GM18951 (cell line): ENCODE results near the gene ANKRD45.
"Not testable (repeated sequence)": the region's sequence is repeated elsewhere in the genome, so short reads cannot be mapped to it uniquely, and the experiment has no call there.

Source experiments
- POLR2A ChIP-seq: IDR thresholded peaks from 4 replicates; pipeline ENCODE4 v1.6.1; 2011; ENCODE audit warnings: mild to moderate bottlenecking; ENCODE audit not compliant: insufficient read length, insufficient read depth; ENCODE audit errors: extremely low read depth
- in situ Hi-C: fragments of 300-500 bp; cut with MboI; formaldehyde crosslinking; loops from one replicate; pipeline ENCODE4 v1.12.0; 2022; ENCODE audit warnings: low sequenced_read_pairs, mixed read lengths, inconsistent platforms; ENCODE audit not compliant: unreplicated experiment

ANKRD45 gene

DNA sequence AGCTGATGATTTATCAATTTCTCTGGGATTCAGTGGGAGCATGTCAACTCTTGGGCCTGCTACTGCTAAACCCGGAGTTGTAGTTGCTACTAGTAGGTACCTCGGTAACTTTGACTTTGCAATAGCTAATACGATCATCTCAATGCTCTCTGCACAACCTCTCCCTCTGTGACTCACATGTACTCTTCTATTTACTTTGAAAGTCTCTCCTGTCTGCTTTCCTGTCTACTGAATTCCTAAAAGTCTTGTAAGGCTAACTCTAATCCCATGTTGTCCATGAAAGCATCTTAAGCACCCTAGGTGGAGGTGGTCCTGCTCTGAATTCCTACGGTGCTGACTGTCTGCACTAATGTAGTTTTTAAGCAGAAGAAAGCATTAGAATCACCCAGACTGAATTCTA lies 96.1 kb downstream of the ANKRD45 start:
- in situ Hi-C loops = no loop called here
- TF ChIP-seq POLR2A = no peak

DNA sequence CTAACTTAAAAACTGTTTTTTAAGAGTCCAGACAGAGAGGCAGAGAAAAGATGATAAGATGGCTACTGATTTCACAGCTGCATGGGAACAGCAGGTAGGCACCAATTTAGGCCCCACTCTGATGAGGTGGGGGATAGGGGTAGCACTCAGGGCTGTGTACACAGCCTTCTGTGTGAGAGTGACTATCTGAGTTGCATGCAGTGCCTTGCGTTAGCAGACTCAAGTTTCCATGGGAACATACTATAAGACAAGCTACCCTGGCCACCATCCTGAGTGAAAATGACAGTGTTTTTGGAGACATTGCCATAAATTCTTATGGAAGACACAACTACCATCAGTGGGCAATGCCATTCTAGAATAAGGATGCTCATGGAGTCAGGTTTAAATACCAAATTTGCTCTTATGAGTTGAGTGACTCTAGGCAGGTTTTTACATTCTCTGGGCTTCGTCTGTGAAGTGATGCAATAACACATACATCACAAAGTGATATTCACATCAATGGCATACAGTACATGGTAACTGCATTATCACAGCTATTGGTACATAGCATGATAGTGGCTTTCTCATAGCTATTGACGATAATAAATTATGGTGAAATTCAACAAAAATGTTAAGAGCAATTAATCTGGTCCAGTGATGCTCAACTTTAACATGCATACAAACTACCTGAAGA lies 97.3 kb downstream of the ANKRD45 start:
- no peak for TF ChIP-seq POLR2A
- in situ Hi-C loops = no loop called here

DNA sequence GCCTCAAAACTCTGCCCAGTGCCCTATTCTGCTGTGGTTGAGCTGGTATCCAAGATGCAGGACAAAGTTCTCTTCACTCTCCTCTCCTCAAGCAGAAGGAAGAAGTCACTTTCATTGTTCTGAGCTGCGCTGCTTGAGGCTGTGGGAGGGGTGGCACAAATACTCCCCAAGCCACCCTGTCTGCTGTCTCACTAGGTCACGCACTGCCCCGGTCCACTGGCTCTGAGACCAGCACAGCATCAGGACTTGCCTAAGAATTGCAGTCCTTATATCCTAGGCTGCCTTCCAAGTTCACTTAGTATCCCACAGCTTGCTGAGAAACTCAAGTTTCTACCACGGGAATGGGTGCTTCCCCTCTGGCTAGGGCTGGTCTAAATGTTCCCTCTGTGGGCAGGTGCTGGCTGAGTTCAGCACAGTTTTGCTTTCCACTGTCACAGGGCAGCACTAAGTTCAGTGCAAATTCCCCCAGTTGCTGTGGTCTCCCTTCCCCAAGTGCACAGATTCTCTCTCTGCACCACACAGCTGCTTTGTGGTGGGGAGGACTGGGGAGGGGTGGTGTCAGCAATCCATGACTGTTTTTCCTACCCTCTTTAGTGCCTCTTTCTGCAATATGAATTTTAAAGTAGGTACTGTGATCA lies 99.2 kb downstream of the ANKRD45 start:
- no peak for TF ChIP-seq POLR2A
- in situ Hi-C loops = no loop called here

DNA sequence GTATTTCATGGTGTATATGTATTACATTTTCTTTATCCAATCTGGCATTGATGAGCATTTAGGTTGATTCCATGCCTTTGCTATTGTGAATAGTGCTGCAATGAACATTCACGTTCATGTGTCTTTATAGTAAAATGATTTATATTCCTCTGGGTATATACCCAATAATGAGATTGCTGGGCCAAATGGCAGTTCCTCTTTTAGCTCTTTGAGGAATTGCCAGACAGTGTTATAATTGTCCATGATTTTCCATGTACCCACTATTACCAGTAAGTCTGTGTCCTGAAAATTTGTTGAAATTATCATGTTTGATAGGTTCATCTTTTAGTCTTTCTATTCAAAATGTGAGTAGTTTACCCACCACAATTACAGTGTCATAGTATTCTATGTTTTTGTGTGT lies 101.2 kb downstream of the ANKRD45 start:
- in situ Hi-C loops = no loop called here
- TF ChIP-seq POLR2A = no peak

DNA sequence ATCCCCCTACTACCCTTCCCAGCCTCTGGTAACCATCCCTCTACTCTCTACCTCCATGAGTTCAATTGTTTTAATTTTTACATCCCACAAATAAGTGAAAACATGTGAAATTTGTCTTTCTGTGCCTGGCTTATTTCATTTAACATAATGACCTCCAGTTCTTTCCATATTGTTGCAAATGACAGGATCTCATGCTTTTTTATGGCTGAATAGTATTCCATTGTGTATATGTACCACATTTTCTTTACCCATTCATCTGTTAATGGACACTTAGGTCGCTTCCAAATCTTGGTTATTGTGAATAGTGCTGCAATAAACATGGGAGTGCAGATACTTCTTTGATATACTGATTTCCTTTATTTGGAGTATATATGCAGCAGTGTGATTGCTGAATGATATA lies 105.8 kb downstream of the ANKRD45 start:
- in situ Hi-C loops = not testable (repeated sequence)

DNA sequence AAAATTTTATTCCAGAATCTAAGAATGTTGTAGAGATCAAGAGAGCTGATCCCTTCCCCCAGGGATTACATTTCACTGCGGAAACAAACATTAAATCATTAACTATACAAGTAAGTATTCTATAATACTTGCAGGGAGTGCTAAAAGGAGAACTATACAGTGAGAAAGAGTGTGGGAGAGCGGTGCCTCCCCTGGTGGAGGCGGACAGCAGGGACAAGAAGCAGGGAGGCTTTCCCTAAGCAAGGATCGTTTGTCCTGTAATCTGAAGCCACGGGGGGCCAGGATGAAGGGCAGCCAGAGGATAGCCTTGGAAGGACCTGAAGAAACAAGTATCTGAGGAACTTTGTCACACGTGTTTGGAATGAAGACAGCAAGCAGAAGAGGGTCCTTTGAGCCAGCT lies 106.8 kb downstream of the ANKRD45 start:
- in situ Hi-C loops = no loop called here

DNA sequence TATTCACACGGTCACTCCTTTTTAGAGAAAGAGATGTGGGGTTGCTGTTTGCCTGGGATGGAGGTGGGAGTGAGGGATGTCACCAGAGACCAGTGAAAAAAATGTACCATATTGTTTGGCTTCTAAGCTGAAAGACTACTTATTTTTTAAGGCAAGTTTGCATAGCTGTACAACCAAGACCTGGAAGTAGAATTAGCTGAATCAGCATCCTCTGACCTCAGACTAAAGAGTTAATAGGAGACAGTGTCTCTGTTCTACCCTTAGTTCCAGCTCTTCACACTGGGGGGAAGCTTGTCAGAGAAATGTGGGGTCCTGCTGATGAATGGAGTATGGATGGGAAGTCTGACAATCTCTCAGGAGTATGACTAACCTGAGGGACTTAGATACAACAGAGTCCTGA lies 108.4 kb downstream of the ANKRD45 start:
- TF ChIP-seq POLR2A = no peak
- in situ Hi-C loops = no loop called here

More for the DNA sequence above, 106.8 kb downstream of the ANKRD45 start:
- no peak for TF ChIP-seq POLR2A

DNA sequence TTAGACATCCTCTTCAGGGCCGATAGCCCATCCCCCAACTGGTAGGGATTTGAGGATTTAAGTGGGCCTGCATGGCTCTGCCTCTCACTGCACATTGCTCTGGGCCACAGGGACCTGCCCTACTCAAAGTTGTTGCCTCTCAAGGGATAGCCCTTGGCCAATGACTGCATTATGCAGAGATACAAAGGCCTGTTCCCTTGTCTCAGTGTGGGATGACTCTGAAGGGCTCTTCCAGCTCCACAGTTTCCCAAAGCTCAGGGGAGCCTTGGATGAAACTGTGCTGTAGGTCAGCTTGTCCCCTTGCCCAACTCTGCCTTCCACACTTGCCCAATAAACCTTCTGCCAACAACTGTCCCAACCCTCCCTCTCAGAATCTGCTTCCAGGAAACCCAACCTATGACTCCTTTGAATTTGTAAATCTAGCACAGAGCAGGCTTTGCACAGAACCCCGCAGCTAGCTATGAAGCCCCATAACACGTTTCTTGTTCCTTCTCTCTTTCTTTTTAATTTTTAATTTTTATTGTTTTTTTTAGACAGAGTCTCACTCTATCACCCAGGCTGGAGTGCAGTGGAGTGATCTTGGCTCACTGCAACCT lies 109.3 kb downstream of the ANKRD45 start:
- no peak for TF ChIP-seq POLR2A
- in situ Hi-C loops = no loop called here
